HCT116 (cell line): Measurements from ENCODE around the gene KCNK3. TPM values are rescaled to one million over a fixed set of nuclear protein-coding genes. Genes with fewer than 3 reads are reported as not detected.

Experiments
- ATAC-seq: fragments of 200-7000 bp; cut with Tn5 transposase; 2 replicates; pipeline ENCODE4 v1.9.1; 2020; ENCODE audit warnings: mild to moderate bottlenecking, moderate library complexity
- BruUV-seq: library from RNA; stranded (reverse); fragments of 400-500 nt; replicated peaks from 2 replicates; lab custom pipeline; 2021; lab: Mats Ljungman, UMichigan
- CTCF ChIA-PET: fragments of 300-600 bp; sonication (Branson Sonifier 250); formaldehyde crosslinking; loops from one replicate; lab custom pipeline; 2021; ENCODE audit warnings: antibody characterized with exemption; lab: Charles Lee
- POLR2A ChIA-PET: fragments of 300-600, 350-600 bp; sonication (Branson Sonifier 250); formaldehyde crosslinking; loops from one replicate; lab custom pipeline; 2021; ENCODE audit warnings: antibody characterized with exemption; lab: Charles Lee
- RAD21 ChIA-PET, 2 experiments: fragments of 300-600 bp; sonication (Branson Sonifier 250); formaldehyde crosslinking; loops; one replicate each; lab custom pipeline; 2023; ENCODE audit warnings: low total read pairs in 2 of 2; ENCODE audit not compliant: uncharacterized antibody in 2 of 2, unreplicated experiment in 2 of 2, low non-redundant PET in 1 of 2; lab: Charles Lee
- DNase-seq: peaks from one replicate; pipeline ENCODE4 v3.0.0-alpha.2; 2010; ENCODE audit warnings: low read depth, low spot score
- H2AFZ ChIP-seq: fragments of 200-600 bp; shearing (Covaris generic), sonication (generic); 2 replicates; pipeline ENCODE4 v1.6.1; 2017; ENCODE audit warnings: low read depth, mixed run types, mixed read lengths, antibody characterized with exemption, low read length; ENCODE audit not compliant: poor library complexity, severe bottlenecking
- H3K27ac ChIP-seq: 2 replicates; pipeline ENCODE4 v1.5.1; 2012; ENCODE audit warnings: low read depth, low read length
- H3K27me3 ChIP-seq: fragments of 200-600 bp; sonication (generic); 2 replicates; pipeline ENCODE4 v1.6.1; 2016; ENCODE audit warnings: mixed run types, low read length, mixed read lengths; ENCODE audit not compliant: insufficient read depth
- H3K36me3 ChIP-seq, 2 experiments: fragments of 200-500 bp in 1 of 2; fragments of 200-600 bp in 1 of 2; sonication (Bioruptor generic) in 1 of 2; sonication (generic) in 1 of 2; 2 replicates each; pipeline versions ENCODE4 v1.5.1 to v1.6.1; 2014 to 2016; ENCODE audit warnings: low read length in 2 of 2, inconsistent platforms in 1 of 2, mixed read lengths in 1 of 2, mixed run types in 1 of 2; ENCODE audit not compliant: insufficient read depth in 2 of 2, control insufficient read depth in 1 of 2
- H3K4me1 ChIP-seq, 2 experiments: fragments of 200-600 bp in 1 of 2; sonication (generic) in 1 of 2; 2 replicates each; pipeline versions ENCODE4 v1.5.1 to v1.6.1; 2012 to 2017; ENCODE audit warnings: low read length in 2 of 2, inconsistent platforms in 1 of 2, mild to moderate bottlenecking in 1 of 2, mixed read lengths in 1 of 2, mixed run types in 1 of 2, moderate library complexity in 1 of 2; ENCODE audit not compliant: insufficient read depth in 2 of 2, control insufficient read depth in 1 of 2
- H3K4me2 ChIP-seq: fragments of 200-600 bp; sonication (generic); 2 replicates; pipeline ENCODE4 v1.6.1; 2017; ENCODE audit warnings: mixed run types, low read length, mixed read lengths
- H3K4me3 ChIP-seq, 2 experiments: fragments of 200-600 bp in 1 of 2; sonication (generic) in 1 of 2; replicated peaks in 1 of 2; 2 replicates each; pipeline ENCODE4 v1.5.1; 2011 to 2016; ENCODE audit warnings: low read length in 2 of 2, control low read depth in 1 of 2, low read depth in 1 of 2, mild to moderate bottlenecking in 1 of 2, mixed read lengths in 1 of 2, mixed run types in 1 of 2
- H3K79me2 ChIP-seq: fragments of 200-600 bp; sonication (generic); 2 replicates; pipeline ENCODE4 v1.6.1; 2017; ENCODE audit warnings: mild to moderate bottlenecking, mixed run types, low read length, moderate library complexity, mixed read lengths; ENCODE audit not compliant: insufficient read depth
- H3K9ac ChIP-seq: fragments of 200-600 bp; sonication (generic); 2 replicates; pipeline ENCODE4 v1.6.1; 2016; ENCODE audit warnings: low read length, mixed read lengths
- H3K9me2 ChIP-seq: fragments of 200-600 bp; sonication (generic), shearing (Covaris generic); 2 replicates; pipeline ENCODE4 v1.6.1; 2017; ENCODE audit warnings: mixed run types, mild to moderate bottlenecking, moderate library complexity; ENCODE audit not compliant: insufficient read depth
- H3K9me3 ChIP-seq, 2 experiments: fragments of 200-500 bp in 1 of 2; fragments of 200-600 bp in 1 of 2; sonication (Bioruptor generic) in 1 of 2; sonication (generic) in 1 of 2; 2 replicates each; pipeline ENCODE4 v1.6.1; 2014 to 2017; ENCODE audit warnings: low read length in 2 of 2, mixed read lengths in 2 of 2, inconsistent platforms in 1 of 2, low read depth in 1 of 2, mild to moderate bottlenecking in 1 of 2, mixed run types in 1 of 2, moderate library complexity in 1 of 2; ENCODE audit not compliant: control insufficient read depth in 1 of 2, insufficient read depth in 1 of 2
- H4K20me1 ChIP-seq: fragments of 200-600 bp; sonication (generic), shearing (Covaris generic); 2 replicates; pipeline ENCODE4 v1.6.1; 2017; ENCODE audit warnings: mixed run types, mild to moderate bottlenecking, moderate library complexity; ENCODE audit not compliant: insufficient read depth
- CBX3 ChIP-seq: IDR thresholded peaks from 2 replicates; pipeline ENCODE4 v1.6.1; 2012; ENCODE audit warnings: low read depth
- CEBPB ChIP-seq: IDR thresholded peaks from 2 replicates; pipeline ENCODE4 v1.6.1; 2012; ENCODE audit warnings: low read depth
- EGR1 ChIP-seq: IDR thresholded peaks from 2 replicates; pipeline ENCODE4 v1.6.1; 2012; ENCODE audit warnings: low read depth
- ELF1 ChIP-seq: IDR thresholded peaks from 2 replicates; pipeline ENCODE4 v1.6.1; 2012; ENCODE audit warnings: low read depth, borderline replicate concordance
- EZH2phosphoT487 ChIP-seq: fragments of 200-600 bp; IDR thresholded peaks from 2 replicates; pipeline ENCODE4 v1.6.1; 2018; ENCODE audit warnings: antibody characterized with exemption, borderline replicate concordance
- MAX ChIP-seq: IDR thresholded peaks from 2 replicates; pipeline ENCODE4 v1.6.1; 2012
- POLR2AphosphoS5 ChIP-seq: IDR thresholded peaks from 2 replicates; pipeline ENCODE4 v1.6.1; 2011; ENCODE audit warnings: mild to moderate bottlenecking, low read depth, low read length, moderate library complexity
- RAD21 ChIP-seq: IDR thresholded peaks from 2 replicates; pipeline ENCODE4 v1.6.1; 2012; ENCODE audit warnings: low read depth, mild to moderate bottlenecking
- REST ChIP-seq: IDR thresholded peaks from 2 replicates; pipeline ENCODE4 v1.6.1; 2012; ENCODE audit warnings: low read depth
- SIN3A ChIP-seq: IDR thresholded peaks from 2 replicates; pipeline ENCODE4 v1.6.1; 2012; ENCODE audit warnings: low read depth
- SP1 ChIP-seq: IDR thresholded peaks from 2 replicates; pipeline ENCODE4 v1.6.1; 2012; ENCODE audit warnings: low read depth
- SRF ChIP-seq: IDR thresholded peaks from 2 replicates; pipeline ENCODE4 v1.6.1; 2012; ENCODE audit warnings: low read depth
- TCF7L2 ChIP-seq: IDR thresholded peaks from 2 replicates; pipeline ENCODE4 v1.7.0; 2011; ENCODE audit warnings: borderline replicate concordance, inconsistent platforms; ENCODE audit not compliant: insufficient read depth, insufficient read length; ENCODE audit errors: extremely low read depth
- YY1 ChIP-seq: IDR thresholded peaks from 2 replicates; pipeline ENCODE4 v1.6.1; 2011; ENCODE audit warnings: low read length, low read depth, moderate library complexity, mild to moderate bottlenecking; ENCODE audit not compliant: insufficient replicate concordance; ENCODE audit errors: extremely low read depth
- ZFX ChIP-seq: fragments of 450-650 bp; IDR thresholded peaks from 2 replicates; pipeline ENCODE4 v1.6.1; 2017
- ZNF274 ChIP-seq: fragments of 200-500 bp; sonication (Bioruptor generic); IDR thresholded peaks from 2 replicates; pipeline ENCODE4 v1.6.1; 2014; ENCODE audit warnings: mild to moderate bottlenecking, low read depth, low read length, inconsistent platforms
- intact Hi-C: fragments of 100-400 bp; cut with micrococcal nuclease; formaldehyde crosslinking; loops from 2 replicates; pipeline ENCODE4 v1.10.0; 2022
- total RNA-seq: library from RNA; stranded (reverse); gene quantifications from one replicate; pipeline ENCODE4 v1.2.1, GENCODE V29; 2021; ENCODE audit not compliant: unreplicated experiment
- TF ChIP-seq, protein P1 (sequence below): IDR thresholded peaks from 2 replicates; pipeline ENCODE4 v1.6.1; 2011; ENCODE audit warnings: mild to moderate bottlenecking, low read length, moderate library complexity; ENCODE audit not compliant: insufficient replicate concordance; ENCODE audit errors: extremely low read depth

KCNK3 gene
- total RNA-seq, 1 experiment from 2014 or later, result 0.71 TPM

GRCh38 chr2:26730549-26731344 lies 38.2 kb downstream of the KCNK3 start:
- no peak overlapping the region for H3K4me2 ChIP-seq

More at GRCh38 chr2:26730549-26731344, 38.2 kb downstream of the KCNK3 start:
- Histone ChIP-seq H3K4me3 (no peak overlapping the region), H4K20me1 (no peaks in the 10 kb centered on the region), H3K27ac (no peak overlapping the region), H3K36me3 (no peaks in the 10 kb centered on the region), H3K9me2 (no peaks in the 10 kb centered on the region), H2AFZ (no peak overlapping the region), H3K27me3 (no peaks in the 10 kb centered on the region)
- CTCF ChIA-PET, result interaction anchor here (1.5 kb wide), 1 partner anchor 126 kb away, joined by 3 read pairs; no protein-coding TSS in a partner anchor
- DNase-seq, result no peak
- ATAC-seq, result no peak
- TF ChIP-seq EGR1, result no peak
- no peak for TF ChIP-seq EZH2phosphoT487
- no peak for TF ChIP-seq CEBPB
- no peak for TF ChIP-seq SIN3A
- no peak for TF ChIP-seq POLR2AphosphoS5
- no peak for TF ChIP-seq ZNF274
- TF ChIP-seq MAX, result no peak
- no peak for TF ChIP-seq TCF7L2
- no peak for TF ChIP-seq ELF1
- TF ChIP-seq, protein P1, sequence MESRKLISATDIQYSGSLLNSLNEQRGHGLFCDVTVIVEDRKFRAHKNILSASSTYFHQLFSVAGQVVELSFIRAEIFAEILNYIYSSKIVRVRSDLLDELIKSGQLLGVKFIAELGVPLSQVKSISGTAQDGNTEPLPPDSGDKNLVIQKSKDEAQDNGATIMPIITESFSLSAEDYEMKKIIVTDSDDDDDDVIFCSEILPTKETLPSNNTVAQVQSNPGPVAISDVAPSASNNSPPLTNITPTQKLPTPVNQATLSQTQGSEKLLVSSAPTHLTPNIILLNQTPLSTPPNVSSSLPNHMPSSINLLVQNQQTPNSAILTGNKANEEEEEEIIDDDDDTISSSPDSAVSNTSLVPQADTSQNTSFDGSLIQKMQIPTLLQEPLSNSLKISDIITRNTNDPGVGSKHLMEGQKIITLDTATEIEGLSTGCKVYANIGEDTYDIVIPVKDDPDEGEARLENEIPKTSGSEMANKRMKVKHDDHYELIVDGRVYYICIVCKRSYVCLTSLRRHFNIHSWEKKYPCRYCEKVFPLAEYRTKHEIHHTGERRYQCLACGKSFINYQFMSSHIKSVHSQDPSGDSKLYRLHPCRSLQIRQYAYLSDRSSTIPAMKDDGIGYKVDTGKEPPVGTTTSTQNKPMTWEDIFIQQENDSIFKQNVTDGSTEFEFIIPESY, result no peak
- no peak for TF ChIP-seq RAD21
- no peak for TF ChIP-seq ZFX
- no peak for TF ChIP-seq SRF
- no peak for TF ChIP-seq REST
- TF ChIP-seq SP1, result no peak
- no peak for TF ChIP-seq CBX3
- TF ChIP-seq YY1, result no peak
- TF ChIP-seq, all 23 proteins: peak for 0
- no peaks in the 10 kb centered on the region for H3K9me3 ChIP-seq
- intact Hi-C loops, result no loop called here
- BruUV-seq, result no TSS peak
- peaks cover 0 to 9% of the 10 kb centered on the region in 2 experiments; a peak in 3 of 4 replicates for H3K4me1 ChIP-seq
- no peak overlapping the region for H3K9ac ChIP-seq
- ChIA-PET POLR2A (no interaction called here), RAD21 (no interaction called here)
- no peaks in the 10 kb centered on the region for H3K79me2 ChIP-seq
